Measurements from ENCODE around the gene SFT2D2.
A peak's percentile ranks its signal among the peaks of the same experiment; 100 is the strongest.

SFT2D2 gene

GRCh38 chr1:168266644-168267186 lies 40.9 kb downstream of the SFT2D2 start:
- no peak for DNase-seq

GRCh38 chr1:168271636-168272035 lies 45.8 kb downstream of the SFT2D2 start:
- no peak for DNase-seq

DNA sequence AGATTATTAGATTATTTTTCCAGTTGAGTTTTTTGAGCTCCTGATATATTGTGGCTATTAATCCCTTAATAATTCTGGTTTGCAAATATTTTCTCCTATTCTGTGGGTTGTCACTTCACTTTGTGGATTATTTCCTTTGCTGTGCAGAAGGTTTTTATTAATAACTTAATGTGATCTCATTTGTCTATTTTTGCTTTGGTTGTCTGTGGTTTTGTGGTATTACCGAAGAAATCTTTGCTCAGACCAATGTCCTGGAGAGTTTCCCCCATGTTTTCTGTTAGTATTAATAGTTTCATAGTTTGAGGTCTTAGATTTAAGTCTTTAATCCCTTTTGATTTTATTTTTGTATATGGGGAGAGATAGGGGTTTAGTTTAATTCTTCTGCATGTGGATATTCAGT lies 47.8 kb downstream of the SFT2D2 start:
- DNase-seq: no peak

- DNase-seq: no peak
These were observed 53.4 kb downstream of the SFT2D2 start for GRCh38 chr1:168279253-168279652.

GRCh38 chr1:168280296-168280927 lies 54.6 kb downstream of the SFT2D2 start, which contains the start of gene TBX19:
TSS of gene TBX19 (plus strand) at chr1:168280877. CDS start at chr1:168281091, 214 bp downstream.
- no peak for DNase-seq

- no peak for DNase-seq
These were observed 56.0 kb downstream of the SFT2D2 start for GRCh38 chr1:168281603-168282325.

DNA sequence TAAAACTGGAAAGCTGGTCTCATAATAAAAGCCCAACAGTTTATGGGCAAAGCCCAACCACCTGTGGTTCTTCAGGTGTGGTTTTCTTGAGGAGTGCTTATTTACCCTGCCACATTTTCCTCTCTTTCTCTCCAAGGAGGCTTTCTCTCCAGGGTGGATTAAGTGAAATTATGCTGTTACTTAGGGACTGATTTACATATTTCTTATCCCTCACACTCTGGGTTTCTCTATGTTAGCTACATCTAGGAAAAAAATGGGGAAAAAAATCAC lies 59.7 kb downstream of the SFT2D2 start:
- DNase-seq: no peak

- no peak for DNase-seq
These were observed 60.4 kb downstream of the SFT2D2 start for GRCh38 chr1:168285971-168286927.

- DNase-seq: peak in 2 of 4 experiments; percentile 46 to 59
These were observed 61.4 kb downstream of the SFT2D2 start for GRCh38 chr1:168287237-168287664.

- no peak for DNase-seq
These were observed 62.7 kb downstream of the SFT2D2 start for GRCh38 chr1:168288311-168289052.

- DNase-seq: no peak
These were observed 65.5 kb downstream of the SFT2D2 start for GRCh38 chr1:168291222-168291837.

GRCh38 chr1:168293356-168293755 lies 67.6 kb downstream of the SFT2D2 start:
- no peak for DNase-seq

GRCh38 chr1:168295411-168296114 lies 69.8 kb downstream of the SFT2D2 start:
- no peak for DNase-seq

GRCh38 chr1:168297019-168297730 lies 71.4 kb downstream of the SFT2D2 start:
- DNase-seq: no peak

- no peak for DNase-seq
These were observed 72.6 kb downstream of the SFT2D2 start for GRCh38 chr1:168298446-168298845.

DNA sequence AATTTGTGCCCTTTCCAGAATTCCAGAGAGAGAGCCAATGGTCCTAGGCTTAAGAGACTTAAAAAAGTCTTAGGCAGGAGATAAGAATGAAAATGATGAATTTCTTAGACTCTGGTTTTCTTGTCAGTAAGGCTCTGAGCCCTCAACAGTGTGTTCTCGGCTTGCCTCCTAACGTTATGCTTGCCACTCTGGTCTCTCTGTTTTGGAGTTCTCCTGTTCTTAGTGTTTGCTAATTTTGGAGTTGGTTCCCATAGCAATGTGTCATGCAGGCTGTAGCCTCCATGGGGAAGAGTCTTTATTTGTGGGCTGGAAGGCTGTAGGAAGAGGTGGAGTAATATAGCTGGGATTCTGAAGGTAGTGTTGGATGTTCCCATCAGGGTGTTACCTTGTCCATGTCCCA lies 74.8 kb downstream of the SFT2D2 start:
- DNase-seq: no peak

- DNase-seq: no peak
These were observed 76.0 kb downstream of the SFT2D2 start for GRCh38 chr1:168301664-168302320.
